NCI-H1694 treated with DMSO at 0.1 percent for 48 hours (cell line): ENCODE measurements around the gene LHPP.
"Not testable (repeated sequence)": the region's sequence is repeated elsewhere in the genome, so short reads cannot be mapped to it uniquely, and the experiment has no call there.

ENCODE experiments used
- DNase-seq: peaks from one replicate; lab custom pipeline; 2025; lab: John Stamatoyannopoulos, UW

Gene LHPP

DNA sequence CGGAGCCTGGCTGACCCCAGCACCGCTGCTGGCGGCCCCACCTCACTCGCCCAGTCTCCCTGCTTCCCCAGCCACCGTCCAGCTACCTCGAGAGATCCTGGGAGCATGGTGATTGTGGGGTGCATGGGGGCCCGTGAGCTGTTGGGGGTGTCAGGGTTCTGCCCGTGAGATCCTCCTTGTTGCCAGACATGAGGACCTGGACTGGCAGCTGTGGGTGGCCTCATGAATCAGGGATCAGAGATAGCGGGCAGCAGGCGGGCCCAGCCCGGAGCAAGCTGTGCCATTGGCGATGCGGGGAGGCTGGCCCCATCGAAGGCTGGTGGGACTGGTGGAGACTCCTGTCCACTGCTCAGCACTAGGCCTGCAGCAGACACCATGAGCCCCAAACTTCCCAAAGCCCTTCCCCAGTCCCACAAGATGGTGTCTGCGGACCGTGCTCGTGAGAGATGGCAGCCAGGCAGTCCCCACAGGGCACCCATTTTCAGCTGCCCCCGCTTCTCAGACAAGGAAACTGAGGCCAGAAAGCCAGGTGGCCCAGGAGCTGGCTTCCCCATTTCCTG lies 75.6 kb downstream of the LHPP start:
- no peak for DNase-seq

DNA sequence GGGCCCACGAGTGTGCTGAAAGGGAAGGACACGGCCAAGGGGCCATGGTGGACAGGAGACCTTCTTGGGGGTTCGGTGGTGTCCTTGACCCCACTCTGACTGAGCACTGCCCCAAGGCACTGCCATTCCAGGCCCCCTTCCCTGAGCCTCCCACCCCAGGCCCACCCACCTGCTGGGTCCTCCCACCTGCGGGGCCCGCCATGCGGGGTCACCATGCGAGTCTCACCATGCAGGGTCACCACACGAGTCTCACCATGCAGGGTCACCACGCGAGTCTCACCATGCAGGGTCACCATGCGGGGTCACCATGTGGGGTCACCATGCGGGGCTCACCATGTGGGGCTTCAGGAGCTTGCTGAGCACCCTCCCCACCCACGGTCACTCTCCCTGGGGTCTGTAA lies 76.3 kb downstream of the LHPP start:
- no peak for DNase-seq

DNA sequence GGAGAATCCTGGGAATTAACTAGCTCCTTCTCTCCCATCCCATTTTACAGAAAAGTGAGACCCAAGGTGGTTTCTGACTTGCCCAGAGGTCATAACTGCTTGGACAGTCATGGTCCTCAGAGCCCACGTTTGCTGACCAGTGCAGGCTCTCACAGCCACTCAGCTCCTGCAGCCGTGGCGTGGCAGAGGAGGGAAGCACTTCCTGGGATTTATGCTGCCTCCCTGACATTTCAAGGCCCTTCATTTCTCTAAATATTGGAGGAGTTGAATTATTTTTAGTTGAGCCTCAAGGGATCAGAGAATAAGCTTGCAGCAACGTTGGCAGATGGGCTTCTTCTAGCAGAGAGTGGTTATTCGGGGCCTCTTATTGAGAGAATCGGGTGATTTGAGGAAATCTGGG lies 77.1 kb downstream of the LHPP start:
- no peak for DNase-seq

DNA sequence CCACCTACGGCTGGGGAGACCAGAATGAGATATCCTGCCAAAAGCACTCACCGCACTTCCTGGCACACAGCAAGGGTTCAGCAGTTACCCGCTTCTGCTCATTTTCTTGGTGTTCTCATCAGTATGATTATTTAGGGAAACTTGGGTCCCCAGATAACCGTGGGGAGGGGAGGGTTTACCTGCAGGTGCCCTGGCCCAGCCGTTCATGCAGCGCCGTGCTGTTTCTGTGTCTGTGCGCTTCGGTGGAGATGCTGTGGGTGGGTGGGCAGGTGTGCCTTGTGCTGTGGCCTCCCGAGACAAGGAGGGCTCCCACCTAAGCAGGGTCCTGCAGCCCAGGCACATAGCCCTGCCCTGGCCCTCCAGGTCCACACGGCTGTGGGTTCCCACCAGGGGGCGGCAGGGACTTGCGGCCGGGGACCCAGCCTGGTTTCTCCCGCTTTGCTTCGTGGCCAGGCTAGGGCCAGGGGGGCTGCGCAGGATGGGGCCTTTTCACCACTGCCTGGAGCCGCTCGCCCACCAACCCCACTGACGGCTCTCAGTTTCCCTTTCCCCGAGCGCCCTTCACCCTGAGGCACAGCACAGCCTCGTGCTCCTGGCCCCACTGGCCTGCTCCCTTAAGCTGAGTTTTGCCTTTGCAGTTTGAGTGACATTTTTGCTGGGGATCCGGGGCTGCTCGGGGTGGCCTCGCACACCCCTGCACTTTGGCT lies 78.5 kb downstream of the LHPP start:
- no peak for DNase-seq

DNA sequence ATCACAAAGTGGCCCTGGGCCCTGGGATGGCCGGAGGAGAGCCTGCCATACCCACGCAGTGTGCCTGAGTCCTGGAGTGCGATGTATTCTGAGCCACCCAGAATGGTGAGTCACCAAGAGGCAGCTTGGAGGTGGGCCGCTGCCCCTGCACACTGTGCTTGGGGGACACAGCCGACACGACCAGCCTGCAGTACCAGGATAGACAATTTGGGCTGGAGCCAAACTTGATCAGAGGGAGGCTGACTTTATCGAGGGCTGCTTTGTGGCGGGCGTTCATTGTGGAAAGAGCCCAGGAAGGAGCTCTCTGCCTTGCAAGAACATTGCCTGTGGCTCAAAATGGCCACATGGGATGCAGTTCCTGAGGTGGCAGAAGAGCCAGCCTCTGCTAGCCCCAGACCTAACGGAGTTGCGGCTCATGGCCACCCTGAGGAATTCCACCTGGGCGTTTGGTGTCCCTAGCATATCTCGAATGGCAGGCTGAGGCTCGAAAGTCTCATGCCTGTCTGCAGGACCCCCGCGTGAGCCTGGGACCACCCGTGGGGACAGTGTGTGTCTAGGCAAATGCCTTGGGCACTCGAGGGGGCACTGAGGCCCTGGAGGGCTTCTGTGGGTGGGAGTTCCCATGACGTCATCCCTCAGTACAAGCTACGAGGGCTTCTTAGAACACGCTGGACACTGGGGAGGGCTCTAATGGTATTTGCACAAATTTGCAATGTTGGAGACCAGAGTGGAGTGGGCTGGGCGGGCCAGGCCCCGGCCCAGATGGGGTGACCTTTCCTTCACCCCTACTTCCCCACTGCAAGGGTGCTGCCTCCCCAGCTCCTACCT lies 79.7 kb downstream of the LHPP start:
- DNase-seq = no peak

DNA sequence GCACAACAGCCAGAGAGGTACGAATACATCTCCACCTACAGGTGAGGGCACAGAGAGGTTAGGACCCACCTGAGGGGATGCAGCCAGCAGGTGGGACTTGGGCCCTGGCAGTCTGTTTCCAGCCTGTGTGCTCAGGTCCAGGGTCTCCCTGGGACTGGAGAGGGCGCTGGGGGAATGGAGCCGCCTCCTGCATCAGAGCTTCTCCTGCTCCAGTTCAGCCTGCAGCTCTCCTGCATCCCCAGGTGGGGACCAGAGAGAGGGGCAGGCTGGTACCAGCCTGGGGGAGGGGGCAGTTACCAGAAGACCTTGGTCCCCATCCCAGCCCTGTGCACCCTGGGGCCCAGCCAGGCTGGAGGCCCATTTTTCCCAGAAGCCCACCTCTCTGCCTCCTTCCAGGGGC lies 80.7 kb downstream of the LHPP start:
- no peak for DNase-seq

DNA sequence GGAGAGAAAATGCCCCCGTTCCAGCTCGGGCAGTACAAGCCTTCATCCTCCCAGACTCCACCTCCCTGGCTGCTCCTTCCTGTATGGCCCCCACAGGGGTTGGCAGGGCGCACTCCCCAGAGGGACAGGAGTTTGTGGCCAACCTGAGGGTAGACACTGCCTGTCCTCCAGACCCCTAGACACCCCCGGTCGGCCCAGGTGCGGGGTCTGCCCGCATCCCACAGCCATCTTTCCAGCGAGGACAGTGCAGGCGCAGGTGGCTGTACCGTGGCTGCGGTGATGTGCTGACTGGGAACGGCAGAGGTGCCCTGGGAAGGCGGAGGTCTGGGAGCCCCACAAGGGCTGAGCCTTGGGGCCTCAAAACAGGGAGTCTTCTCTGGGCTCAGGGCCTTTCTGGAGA lies 81.5 kb downstream of the LHPP start:
- DNase-seq = no peak

DNA sequence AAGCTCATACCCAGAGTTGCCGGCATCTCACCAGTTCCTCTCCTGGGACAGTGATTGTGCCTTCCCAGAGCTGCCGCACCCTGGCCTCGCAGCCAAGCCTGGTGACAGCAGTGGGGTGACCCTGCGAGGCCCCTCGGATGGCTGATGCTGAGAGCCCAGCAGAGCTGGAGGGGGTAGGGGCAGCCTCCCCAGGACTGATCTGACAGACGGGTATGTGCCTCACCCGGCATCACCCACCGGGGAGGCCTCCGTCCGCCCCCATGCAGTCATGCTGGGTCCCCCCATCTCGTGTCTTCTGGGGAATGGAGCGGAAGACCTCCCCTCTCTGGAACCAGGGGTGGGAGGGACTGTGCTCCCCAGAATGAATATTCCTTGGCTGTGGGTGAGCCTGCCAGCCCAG lies 82.3 kb downstream of the LHPP start:
- DNase-seq = no peak

DNA sequence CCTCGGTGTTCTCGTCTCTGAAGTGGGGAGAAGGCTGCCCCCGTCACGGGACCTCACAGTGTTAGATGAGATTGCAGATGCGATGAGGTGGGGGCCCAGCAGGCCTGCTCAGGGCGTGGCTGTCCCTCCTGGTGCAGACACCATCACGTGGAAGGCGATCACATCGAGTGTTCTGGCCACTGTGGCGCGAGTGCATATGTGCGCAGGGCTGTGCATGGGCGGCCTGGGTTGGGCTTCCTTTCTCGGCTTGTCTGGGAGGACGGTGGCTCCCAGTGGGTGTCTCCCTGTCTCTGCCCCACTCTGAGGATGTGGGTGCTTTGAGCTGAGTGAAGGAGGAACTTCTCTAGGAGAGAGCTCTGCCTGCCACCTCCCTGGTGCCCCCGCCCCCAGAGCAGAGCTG lies 83.1 kb downstream of the LHPP start:
- DNase-seq = no peak

DNA sequence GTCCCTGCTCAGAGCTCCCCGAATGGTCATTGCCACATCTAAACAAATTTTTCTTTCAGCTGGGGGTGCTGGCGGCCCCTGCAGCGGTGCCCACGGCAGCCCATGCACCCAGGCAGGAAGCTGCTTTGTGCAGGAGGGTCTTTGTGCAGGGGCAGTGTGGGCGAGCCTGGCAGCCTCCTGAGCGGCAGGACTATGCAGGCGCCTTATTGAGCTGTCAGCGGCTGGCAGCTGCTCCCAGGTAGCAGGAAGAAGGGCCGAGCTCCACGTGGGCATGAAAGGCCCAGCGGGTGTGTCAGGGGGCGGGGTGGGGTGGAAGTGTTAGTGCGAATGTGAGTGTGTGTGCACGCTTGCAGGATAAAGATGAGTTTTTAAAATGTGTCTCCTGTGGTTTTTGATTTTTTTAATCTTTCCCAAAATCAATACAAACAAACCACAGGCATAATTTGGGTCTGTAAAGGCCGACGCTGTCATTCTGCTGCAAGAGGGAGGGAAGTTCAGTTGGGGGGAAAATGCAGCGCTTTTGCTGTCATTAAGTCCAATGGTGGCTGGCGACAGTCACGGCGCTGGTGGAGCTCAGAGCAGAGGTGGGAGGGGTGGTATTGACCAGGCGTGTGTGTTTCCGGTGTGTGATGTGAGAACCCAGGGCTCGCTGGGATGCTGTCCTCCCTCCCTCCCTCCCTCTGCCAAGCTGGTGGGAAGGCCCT lies 83.9 kb downstream of the LHPP start:
- DNase-seq = no peak

DNA sequence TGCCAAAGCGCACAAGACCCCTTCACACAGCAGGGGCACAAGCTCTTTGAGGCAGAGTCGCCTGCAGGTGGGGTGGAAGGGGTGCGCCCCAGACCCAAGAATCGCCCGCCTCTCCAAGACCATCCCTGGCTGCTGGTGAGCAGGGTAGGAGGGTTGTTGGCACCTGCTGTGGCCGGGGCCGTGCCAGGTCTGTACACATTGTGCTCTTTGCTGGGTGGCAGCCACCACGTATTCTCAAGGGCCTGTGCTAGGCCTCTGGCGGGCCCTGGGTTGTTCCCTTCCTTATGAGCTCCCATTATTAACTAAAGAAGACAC lies 84.4 kb downstream of the LHPP start:
- DNase-seq = no peak

DNA sequence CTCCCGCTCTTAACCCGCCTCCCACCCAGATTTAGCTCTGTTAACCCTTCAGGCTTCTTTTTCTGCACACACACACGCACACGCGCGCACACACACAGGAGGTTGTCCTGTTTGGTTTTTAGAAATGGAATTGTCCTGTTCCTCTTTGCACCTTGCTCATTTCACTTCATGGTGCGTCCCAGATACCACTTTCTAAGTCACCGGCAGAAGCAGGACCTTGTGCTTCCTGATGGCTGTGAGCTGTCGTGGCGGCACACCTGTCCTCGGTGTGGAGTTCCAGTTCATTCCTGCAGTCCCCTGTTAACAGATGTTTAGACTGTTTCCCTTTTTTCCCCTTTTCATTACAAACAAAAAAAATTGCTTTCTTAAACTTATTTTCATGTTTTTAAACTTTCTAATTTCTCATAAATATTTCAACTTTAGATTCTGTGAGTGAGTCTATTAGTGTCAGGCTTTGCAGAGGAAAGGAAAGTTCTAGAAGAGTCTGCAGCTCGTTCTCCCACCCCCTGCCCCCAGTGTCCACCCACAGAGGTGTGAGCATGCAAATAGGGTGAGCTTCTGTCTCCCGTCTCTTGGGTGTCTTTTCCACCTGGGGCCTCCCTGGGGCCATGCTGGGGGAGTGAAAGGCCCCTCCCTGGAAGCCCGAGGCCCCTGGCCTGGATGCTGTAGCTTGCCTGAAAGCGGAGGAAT lies 85.5 kb downstream of the LHPP start:
- no peak for DNase-seq

DNA sequence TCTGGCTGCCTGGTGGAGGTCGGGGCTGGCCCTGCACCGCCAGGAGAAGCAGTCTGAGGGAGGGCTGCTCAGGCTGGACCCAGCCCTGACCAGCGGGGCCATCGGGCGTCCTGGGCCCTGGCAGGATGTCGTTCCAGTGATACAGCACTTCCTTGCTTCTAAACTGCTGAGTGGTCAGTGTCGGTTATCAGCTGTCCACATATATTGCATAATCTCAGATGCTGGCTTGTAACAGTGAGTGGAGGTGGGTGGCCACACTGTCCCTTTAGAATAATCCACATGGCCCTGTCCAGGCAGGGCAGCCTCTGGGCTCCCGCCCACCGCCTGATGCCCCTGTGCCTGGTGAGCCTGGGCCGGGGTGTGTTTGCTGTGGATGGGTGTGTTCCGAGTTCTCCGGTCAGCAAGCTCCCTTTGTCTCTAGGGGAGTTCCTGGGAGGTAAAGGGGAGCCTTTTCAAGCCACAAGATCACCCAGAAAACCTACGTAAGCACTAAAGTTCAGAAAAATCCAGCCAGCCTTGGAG lies 86.1 kb downstream of the LHPP start:
- DNase-seq = no peak

DNA sequence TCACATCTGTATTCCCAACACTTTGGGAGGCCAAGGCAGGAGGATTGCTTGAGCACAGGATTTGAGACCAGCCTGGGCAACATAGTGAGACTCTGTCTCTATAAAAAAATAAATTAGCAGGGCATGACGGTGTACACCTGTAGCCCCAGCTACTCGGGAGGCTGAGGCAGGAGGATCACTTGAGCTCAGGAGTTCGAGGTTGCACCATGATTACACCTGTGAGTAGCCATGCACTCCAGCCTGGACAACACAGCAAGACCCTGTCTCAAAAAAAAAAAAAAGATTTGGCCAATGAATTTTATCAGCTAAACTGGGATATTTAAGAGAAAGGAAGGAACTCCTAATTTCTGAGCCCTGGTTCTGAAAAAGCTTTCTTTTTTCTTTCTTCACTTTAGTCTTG lies 87.5 kb downstream of the LHPP start:
- DNase-seq = not testable (repeated sequence)

DNA sequence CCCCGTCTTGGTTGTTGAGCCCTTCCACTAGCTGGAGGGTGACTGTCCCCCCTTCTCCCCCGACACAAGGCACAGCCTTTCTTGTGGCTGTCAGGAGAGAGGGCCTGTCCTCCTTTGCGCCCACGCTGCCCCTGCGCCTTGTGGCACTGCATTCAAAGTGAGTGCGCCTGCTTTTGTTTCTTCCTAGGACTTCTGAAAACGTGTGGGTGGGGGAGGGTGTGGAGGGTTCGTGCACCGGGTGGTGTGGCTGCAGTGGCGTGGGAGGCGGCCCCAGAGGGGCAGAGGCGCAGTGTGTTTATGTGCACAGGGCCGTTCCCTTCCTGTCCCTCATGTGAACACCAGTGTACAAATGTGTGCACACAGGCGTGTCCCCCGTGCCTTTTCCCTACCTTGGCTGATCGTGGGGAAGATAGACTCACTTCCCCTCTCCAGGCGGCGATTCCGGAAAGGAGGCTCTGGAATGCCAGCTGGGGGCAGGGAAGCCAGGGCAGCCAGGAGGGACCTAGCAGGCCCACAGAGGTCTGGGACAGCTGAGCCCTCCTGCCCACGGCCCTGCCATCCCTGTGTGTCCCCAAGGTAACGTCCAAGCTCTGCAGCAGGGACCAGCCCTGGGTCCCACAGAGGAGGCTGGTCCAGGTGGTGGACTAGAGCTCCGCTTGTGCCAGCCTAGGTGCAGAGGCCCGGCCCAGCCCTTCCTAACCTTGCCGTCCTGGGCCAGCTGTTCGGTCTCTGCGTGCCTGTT lies 88.8 kb downstream of the LHPP start:
- no peak for DNase-seq

DNA sequence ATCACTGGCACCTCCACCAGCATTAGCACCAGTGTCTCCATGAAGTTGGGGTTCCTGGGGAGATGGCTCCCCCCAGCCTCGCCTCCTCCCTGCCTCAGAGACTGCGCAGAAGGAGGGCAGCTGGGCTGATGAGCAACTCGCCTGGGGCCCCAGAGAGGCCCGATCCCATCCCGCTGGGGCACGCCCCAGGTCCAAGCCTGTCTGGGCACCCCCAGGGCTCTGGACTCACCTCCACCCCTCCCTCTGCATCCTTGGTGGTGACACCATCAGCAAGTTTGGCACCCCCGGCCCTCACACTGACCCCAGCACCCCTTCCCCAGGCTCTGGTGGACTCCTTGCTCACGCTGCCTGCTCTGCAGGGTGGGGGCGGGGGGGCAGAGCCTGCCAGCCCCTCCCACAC lies 89.5 kb downstream of the LHPP start:
- no peak for DNase-seq

DNA sequence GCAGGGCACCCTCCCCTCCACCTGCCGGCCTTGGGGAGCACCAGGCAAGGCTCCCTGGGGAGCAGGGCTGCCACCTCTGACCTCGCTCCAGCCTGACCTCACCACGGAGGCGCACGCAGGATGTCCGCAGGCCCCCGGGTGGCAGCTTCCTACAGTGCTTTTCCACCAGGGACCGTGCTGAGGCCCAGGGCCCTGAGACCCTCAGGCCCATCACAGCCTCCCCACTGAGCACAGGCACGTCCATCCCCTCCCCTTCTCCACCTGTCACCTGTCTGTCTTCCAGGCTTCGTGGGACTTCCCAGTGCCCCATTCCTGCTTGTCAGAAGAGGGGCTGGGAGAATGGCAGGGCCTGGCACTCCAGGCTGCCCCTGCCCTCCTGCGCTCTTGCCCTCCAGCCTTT lies 90.1 kb downstream of the LHPP start:
- DNase-seq = no peak

DNA sequence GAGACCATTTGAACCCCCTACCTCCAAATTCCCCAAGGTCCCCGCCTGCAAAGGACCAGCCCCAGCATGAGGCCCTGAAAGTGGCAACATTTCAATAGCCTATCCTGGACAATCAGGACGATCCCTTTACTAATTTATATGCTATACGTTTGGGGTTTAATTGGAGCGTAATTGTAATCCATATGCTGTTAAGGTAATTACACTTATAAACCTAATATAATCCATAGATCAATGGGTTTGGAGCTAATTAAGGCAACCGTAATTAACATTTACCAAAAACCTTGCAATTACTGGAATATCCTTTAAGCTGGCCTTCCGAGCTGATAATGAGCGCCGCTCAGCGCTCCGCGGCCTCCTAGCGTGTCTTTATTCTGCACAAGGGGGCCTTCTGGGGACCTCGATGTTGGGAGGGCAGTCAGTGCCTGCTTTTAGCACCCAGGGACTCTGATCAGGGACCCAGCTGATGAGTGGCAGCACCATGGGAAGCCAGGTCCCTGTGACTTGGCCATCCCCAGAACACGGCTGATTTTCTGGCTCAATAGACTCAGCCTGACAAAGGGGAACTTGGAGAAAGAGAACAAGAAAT lies 91.2 kb downstream of the LHPP start:
- DNase-seq = no peak

DNA sequence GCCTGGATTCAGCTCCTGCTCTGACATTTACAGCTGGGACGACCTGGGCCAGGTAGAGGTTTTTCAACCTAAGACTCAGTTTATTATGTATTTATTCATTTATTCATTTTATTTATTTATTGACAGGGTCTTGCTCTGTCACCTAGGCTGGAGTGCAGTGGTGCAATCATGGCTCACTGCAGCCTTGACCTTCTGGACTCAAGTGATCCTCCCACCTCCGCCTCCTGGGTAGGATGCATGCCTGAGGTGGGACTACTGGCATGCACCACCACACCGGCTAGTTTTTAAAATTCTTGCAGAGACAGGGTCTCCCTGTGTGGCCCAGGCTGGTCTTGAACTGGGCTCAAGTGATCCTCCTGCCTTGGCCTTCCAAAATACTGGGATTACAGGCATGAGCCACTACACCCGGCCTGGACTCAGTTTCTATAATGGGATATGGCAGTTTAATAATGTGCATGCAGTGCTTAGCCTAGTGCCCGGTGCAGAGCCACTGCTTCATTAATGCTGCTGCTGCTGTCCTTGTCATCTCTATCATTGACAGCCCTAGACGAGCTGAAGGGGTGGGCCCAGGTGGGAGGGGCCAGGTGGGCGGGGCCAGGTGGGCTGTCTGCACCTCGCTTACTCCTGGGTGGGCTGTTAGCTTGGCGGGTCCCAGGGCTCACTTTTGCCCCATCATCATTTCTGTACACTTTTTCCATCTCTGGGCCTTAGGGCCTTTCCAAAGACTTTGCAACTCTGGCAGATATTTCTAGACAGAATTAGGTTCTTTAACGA lies 92.6 kb downstream of the LHPP start:
- DNase-seq = no peak

DNA sequence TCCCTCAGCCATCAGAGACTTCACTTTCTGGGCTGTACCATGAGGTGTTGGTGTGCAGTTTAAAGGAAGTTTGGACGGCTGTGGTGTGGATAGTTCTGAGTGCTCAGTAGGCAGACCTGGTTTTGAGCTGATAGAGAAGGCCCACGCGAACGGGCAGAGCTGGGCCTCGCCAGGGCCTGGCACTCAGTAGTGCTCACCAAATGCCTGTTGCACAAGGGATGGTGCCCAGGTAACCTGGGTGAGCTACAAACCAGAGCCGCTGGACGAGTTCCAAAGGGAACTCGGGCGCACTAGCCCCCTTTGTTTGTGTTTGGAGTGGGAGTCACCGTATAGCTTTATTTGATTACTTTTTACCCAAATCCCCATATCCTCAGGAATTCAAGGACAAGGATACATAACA lies 95.5 kb downstream of the LHPP start:
- DNase-seq = no peak
